ENCODE results near the gene COL4A1.

Gene COL4A1

GRCh38 chr13:110284779-110285484 is 22.0 kb downstream of the COL4A1 start:
- H3K9me3 ChIP-seq (replicated peaks; ENCODE audit: insufficient read depth, low read length) = no peaks in the 10 kb centered on the region
- H3K36me3 ChIP-seq (replicated peaks; ENCODE audit: insufficient read depth, low read length) = no peaks in the 10 kb centered on the region
- no peaks in the 10 kb centered on the region for H3K27me3 ChIP-seq (replicated peaks; ENCODE audit: insufficient read depth, low read length)
- DNase-seq = no peak
- no peaks in the 10 kb centered on the region for H3K4me1 ChIP-seq (ENCODE audit: low read length)
- H3K4me3 ChIP-seq (ENCODE audit: low read length) = no peak overlapping the region
- no peak overlapping the region for H2AFZ ChIP-seq (ENCODE audit: low read length)
- no peak overlapping the region for H3K9ac ChIP-seq (ENCODE audit: low read length)
- TF ChIP-seq EZH2phosphoT487 (IDR thresholded peaks at IDR 0.05; ENCODE audit: low read length) (no peak), EZH2 (optimal IDR thresholded peaks at IDR 0.05; ENCODE audit: low read depth, low read length) (no peak), CTCF (IDR thresholded peaks at IDR 0.05; ENCODE audit: low read length) (no peak)
- H3F3A ChIP-seq (ENCODE audit: insufficient read depth, low read length) = no peaks in the 10 kb centered on the region
- H3K27ac ChIP-seq (ENCODE audit: low read length) = no peak overlapping the region
- no peak overlapping the region for H3K4me2 ChIP-seq (ENCODE audit: low read depth, low read length)
- no peaks in the 10 kb centered on the region for H4K20me1 ChIP-seq (ENCODE audit: insufficient read depth, low read length)
- H3K9me2 ChIP-seq (replicated peaks; ENCODE audit: insufficient read depth, low read length) = no peaks in the 10 kb centered on the region
- H3K79me2 ChIP-seq (ENCODE audit: low read length) = no peaks in the 10 kb centered on the region

- TF ChIP-seq EZH2 (optimal IDR thresholded peaks at IDR 0.05; ENCODE audit: low read depth, low read length) (no peak), CTCF (IDR thresholded peaks at IDR 0.05; ENCODE audit: low read length) (no peak), EZH2phosphoT487 (IDR thresholded peaks at IDR 0.05; ENCODE audit: low read length) (no peak)
- H3K27ac ChIP-seq (ENCODE audit: low read length) = no peak overlapping the region
- H3K27me3 ChIP-seq (replicated peaks; ENCODE audit: insufficient read depth, low read length) = no peaks in the 10 kb centered on the region
- H3K9ac ChIP-seq (ENCODE audit: low read length) = no peak overlapping the region
- no peaks in the 10 kb centered on the region for H3K9me3 ChIP-seq (replicated peaks; ENCODE audit: insufficient read depth, low read length)
- H3K79me2 ChIP-seq (ENCODE audit: low read length) = no peaks in the 10 kb centered on the region
- no peaks in the 10 kb centered on the region for H4K20me1 ChIP-seq (ENCODE audit: insufficient read depth, low read length)
- H3K9me2 ChIP-seq (replicated peaks; ENCODE audit: insufficient read depth, low read length) = no peaks in the 10 kb centered on the region
- no peak overlapping the region for H2AFZ ChIP-seq (ENCODE audit: low read length)
- no peak overlapping the region for H3K4me3 ChIP-seq (ENCODE audit: low read length)
- no peaks in the 10 kb centered on the region for H3K36me3 ChIP-seq (replicated peaks; ENCODE audit: insufficient read depth, low read length)
- DNase-seq = no peak
- no peaks in the 10 kb centered on the region for H3F3A ChIP-seq (ENCODE audit: insufficient read depth, low read length)
- no peaks in the 10 kb centered on the region for H3K4me1 ChIP-seq (ENCODE audit: low read length)
- no peak overlapping the region for H3K4me2 ChIP-seq (ENCODE audit: low read depth, low read length)
Measured at GRCh38 chr13:110283736-110284517, 23.0 kb downstream of the COL4A1 start.

GRCh38 chr13:110282316-110282841 is 24.6 kb downstream of the COL4A1 start:
- H3K36me3 ChIP-seq (replicated peaks; ENCODE audit: insufficient read depth, low read length) = no peaks in the 10 kb centered on the region
- no peak overlapping the region for H3K27ac ChIP-seq (ENCODE audit: low read length)
- no peak overlapping the region for H3K9ac ChIP-seq (ENCODE audit: low read length)
- no peaks in the 10 kb centered on the region for H4K20me1 ChIP-seq (ENCODE audit: insufficient read depth, low read length)
- H3F3A ChIP-seq (ENCODE audit: insufficient read depth, low read length) = no peaks in the 10 kb centered on the region
- no peaks in the 10 kb centered on the region for H3K4me1 ChIP-seq (ENCODE audit: low read length)
- no peak overlapping the region for H3K4me2 ChIP-seq (ENCODE audit: low read depth, low read length)
- no peak for DNase-seq
- no peaks in the 10 kb centered on the region for H3K27me3 ChIP-seq (replicated peaks; ENCODE audit: insufficient read depth, low read length)
- no peaks in the 10 kb centered on the region for H3K79me2 ChIP-seq (ENCODE audit: low read length)
- no peaks in the 10 kb centered on the region for H3K9me2 ChIP-seq (replicated peaks; ENCODE audit: insufficient read depth, low read length)
- no peaks in the 10 kb centered on the region for H3K9me3 ChIP-seq (replicated peaks; ENCODE audit: insufficient read depth, low read length)
- TF ChIP-seq CTCF (IDR thresholded peaks at IDR 0.05; ENCODE audit: low read length) = no peak
- no peak for TF ChIP-seq EZH2 (optimal IDR thresholded peaks at IDR 0.05; ENCODE audit: low read depth, low read length)
- TF ChIP-seq EZH2phosphoT487 (IDR thresholded peaks at IDR 0.05; ENCODE audit: low read length) = no peak
- H3K4me3 ChIP-seq (ENCODE audit: low read length) = no peak overlapping the region
- no peak overlapping the region for H2AFZ ChIP-seq (ENCODE audit: low read length)

Data from MM.1S (cell line).